GM19035 (cell line): ENCODE data around the gene MRNIP.
"Not testable (repeated sequence)": the region's sequence is repeated elsewhere in the genome, so short reads cannot be mapped to it uniquely, and the experiment has no call there.

Experiments
- ATAC-seq: cut with Tn5 transposase; IDR thresholded peaks from one replicate; pipeline ENCODE4 v1.9.1; 2021; ENCODE audit not compliant: unreplicated experiment

MRNIP gene

GRCh38 chr5:179840766-179841165, 17.9 kb downstream of the MRNIP start:
- ATAC-seq: no peak

DNA sequence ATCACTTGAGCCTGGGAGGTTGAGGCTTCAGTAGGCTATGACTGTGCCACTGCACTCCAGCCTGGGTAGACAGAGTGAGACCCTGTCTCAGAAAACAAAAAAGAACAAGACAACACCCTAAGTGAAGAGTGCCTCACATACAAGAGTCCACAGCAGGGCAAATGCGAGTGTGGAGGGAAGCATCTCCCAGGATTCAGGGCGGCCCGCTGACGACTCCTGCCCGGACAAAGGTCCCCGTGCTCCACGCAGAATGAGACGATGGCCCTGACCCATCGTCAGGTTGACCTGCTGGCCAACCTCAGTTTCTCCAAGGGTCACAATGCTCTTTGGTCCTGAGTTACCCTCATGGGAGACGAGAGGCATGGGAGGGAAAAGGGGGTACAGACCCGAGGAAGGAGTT, 18.3 kb downstream of the MRNIP start:
- no peak for ATAC-seq

GRCh38 chr5:179839328-179840256, 19.0 kb downstream of the MRNIP start:
- no peak for ATAC-seq

DNA sequence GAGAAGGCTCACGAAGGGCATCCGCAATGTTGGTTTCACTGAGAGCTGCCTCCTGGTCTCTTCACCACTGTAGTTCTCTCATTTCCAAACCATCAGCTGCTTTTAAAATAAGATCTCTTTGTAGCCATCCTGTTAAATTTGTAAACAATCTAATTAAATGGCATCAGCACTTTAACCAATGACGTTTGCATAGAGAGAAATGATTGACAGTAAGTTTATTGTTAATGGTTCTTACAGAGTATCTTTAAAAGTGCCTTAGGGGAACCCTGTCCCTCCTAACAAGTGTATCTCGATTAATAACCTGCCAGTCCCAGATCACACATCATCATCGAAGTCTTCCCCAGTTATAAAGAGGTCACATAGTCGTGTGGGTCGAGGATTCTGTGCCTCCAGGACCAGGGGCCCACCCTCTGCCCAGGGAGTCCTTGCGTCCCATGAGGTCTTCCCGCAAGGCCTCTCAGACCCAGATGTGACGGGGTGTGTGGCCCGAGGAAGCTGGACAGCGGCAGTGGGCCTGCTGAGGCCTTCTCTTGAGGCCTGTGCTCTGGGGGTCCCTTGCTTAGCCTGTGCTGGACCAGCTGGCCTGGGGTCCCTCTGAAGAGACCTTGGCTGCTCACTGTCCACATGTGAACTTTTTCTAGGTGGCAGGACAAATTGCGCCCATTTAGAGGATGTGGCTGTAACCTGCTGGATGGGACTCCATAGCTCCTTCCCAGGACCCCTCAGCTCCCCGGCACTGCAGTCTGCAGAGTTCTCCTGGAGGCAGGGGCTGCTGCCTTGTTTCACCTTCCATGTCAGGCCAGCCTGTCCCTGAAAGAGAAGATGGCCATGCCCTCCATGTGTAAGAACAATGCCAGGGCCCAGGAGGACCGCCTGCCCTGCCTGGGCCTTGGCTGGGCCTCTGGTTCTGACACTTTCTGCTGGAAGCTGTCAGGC, 21.3 kb downstream of the MRNIP start:
- no peak for ATAC-seq

DNA sequence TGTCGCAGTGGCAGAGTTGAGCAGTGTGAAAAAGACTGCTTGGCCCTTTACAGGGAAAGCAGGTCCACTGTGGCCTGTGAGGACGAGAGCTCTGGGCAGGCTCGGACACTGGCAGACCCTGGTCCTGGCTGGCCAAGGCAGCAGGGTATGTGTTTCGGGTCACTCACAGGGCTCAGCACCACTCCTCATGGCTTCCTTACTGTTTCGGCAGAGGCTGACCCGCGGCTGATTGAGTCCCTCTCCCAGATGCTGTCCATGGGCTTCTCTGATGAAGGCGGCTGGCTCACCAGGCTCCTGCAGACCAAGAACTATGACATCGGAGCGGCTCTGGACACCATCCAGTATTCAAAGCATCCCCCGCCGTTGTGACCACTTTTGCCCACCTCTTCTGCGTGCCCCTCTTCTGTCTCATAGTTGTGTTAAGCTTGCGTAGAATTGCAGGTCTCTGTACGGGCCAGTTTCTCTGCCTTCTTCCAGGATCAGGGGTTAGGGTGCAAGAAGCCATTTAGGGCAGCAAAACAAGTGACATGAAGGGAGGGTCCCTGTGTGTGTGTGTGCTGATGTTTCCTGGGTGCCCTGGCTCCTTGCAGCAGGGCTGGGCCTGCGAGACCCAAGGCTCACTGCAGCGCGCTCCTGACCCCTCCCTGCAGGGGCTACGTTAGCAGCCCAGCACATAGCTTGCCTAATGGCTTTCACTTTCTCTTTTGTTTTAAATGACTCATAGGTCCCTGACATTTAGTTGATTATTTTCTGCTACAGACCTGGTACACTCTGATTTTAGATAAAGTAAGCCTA, 22.2 kb downstream of the MRNIP start:
- no peak for ATAC-seq

DNA sequence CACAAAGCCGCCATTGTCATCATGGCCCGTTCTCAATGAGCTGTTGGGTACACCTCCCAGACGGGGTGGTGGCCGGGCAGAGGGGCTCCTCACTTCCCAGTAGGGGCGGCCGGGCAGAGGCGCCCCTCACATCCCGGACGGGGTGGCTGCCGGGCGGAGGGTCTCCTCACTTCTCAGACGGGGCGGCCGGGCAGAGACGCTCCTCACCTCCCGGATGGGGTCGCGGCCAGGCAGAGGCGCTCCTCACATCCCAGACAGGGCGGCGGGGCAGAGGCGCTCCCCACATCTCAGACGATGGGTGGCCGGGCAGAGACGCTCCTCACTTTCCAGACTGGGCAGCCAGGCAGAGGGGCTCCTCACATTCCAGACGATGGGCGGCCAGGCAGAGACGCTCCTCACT, 23.7 kb downstream of the MRNIP start:
- ATAC-seq: not testable (repeated sequence)

- ATAC-seq: no peak
Measured at GRCh38 chr5:179834120-179834519, 24.5 kb downstream of the MRNIP start.

DNA sequence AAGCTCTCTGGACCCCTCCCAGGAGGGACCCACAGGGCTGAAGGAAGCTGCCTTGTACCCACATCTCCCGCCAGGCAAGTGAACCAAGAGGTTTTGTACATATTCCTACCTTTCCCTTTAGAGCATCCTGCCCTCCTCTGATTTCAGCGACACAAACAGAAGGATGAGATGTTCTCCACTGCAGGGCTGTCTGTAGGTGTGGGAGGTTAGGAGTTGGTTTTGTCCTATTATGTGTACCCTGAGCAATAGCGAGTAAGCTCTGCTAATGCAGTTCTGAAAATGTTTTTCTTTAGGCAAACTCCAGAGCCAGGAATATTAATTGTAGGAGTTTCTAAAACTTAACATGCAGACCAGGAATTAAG, 24.9 kb downstream of the MRNIP start:
- ATAC-seq: no peak

DNA sequence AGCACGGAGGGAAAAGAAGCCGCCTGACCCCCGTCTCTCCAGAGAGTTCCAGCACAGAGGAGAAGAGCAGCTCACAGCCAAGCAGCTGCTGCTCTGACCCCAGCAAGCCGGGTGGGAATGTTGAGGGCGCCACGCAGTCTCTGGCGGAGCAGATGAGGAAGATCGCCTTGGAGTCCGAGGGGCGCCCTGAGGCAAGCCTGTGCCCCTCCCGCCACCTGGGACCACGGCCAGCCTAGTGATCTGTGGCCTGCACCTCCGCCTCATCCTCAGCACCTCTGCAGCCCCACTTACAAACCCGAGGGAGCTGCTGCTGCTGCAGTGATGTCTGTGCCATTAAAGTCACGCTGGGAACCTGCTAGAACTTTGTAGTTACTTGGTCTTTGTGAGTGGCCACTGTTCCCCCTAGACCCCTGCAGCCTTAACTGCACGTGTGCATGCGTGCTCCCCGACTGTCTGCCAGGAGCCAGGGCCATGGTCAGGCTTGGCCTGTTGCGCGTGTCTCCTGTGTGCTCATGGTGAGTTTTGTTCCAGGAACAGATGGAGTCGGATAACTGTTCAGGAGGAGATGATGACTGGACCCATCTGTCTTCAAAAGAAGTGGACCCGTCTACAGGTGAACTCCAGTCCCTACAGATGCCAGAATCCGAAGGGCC, 25.4 kb downstream of the MRNIP start:
- no peak for ATAC-seq

GRCh38 chr5:179832039-179832745, 26.4 kb downstream of the MRNIP start:
- ATAC-seq: no peak

DNA sequence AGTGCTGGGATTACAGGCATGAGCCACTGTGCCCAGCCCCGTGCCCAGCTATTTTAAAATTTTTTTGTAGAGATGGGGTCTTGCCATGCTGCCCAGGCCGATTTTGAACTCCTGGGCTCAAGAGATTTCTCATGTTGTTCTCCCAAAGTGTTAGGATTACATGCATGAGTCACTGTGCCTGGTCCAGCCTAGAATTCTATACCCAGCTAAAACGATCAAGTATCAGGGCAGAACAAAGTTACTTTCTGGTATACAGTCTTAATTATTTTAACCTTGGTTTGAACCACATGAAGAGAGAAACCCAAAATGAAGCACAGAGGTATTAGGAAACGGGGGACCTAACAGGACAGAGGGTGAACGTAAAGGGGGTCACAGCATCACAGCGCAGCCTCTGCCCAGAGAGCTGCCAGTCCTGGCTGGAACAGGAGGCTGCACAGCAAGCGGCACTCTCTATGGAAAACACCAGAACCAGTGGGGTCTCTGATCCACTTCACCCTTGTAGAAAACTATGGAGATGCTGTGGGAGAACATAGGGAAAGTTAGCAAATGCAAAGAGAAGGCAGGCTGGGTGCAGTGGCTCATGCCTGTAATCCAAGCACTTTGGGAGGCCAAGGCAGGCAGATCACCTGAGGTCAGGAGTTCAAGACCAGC, 27.7 kb downstream of the MRNIP start:
- no peak for ATAC-seq

GRCh38 chr5:179829732-179830435, 28.7 kb downstream of the MRNIP start:
- ATAC-seq: no peak

DNA sequence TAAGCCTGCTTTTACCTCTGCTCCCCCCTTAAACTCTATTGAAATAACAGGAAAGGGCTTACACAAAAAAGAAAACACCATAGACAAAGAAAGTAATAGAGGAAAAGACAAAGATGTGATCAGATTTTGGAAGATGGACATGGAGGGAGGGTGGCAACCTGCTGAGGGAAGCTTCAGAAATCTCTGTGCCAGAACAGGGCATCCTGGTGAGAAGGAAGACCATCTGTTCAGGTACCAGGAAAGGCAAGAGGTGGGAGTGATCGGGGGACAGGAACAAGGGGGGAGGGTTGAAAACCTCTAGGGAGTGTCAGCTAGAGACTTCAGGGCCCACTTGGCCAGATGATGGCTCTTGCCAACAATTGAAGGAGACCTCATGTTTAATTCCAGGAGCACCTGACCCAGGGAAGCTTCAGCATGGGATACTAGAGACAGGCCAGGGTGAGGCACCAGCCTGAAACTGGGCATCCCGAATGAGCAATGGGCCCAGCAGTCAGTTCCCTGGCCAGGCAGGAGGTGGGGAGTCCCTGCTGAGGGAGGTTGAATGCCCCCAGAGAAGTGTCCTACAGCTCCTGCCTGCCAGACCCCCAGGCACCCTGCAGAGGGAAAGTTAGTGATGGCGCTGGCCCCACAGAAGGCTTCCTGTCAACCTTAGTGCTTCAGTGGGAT, 29.7 kb downstream of the MRNIP start:
- ATAC-seq: no peak

DNA sequence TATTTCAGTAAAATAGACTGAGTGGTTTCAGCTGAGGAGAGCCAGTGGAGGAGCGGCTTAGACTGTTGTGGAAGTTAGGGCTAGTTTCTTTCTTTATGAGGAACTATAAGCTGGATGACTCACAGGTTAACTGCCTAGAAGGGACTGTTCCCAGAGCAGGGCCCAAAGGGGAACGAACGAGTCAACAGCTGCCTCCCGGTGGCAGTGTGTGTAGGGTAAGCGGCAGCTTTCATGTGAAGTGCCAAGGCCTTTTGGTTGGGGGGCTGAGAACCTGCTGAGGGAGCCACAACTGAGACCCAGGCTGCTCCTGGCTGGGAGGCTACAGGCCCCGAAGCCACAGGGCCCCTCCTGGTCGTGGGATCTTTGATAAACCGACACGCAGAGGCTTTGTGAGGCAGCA, 30.9 kb downstream of the MRNIP start:
- ATAC-seq: no peak

GRCh38 chr5:179825655-179826182, 32.9 kb downstream of the MRNIP start:
- ATAC-seq: no peak

DNA sequence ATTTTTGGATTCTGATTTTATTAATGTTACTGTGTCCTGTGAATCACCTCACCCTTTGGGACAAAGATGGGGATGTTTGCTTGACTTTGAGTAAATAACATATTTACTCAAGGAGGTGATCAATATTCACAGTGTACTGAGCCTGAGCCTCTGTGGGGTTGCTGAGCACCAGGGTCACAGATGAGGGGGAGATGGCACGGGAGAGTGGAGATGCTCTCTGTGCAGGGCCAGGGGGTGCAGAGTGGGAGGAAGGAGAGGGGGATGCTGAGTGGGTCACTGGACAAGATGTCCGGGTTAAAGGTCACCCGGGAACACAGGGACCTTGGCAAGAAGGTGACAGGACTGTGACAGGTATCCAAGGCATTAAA, 33.9 kb downstream of the MRNIP start:
- no peak for ATAC-seq

- no peak for ATAC-seq
Measured at GRCh38 chr5:179823937-179824744, 34.5 kb downstream of the MRNIP start.
